Thoracic aorta (tissue), 2 donors: Measurements from ENCODE around the gene TEX30. TPM values are rescaled to one million over a fixed set of nuclear protein-coding genes. Genes with fewer than 3 reads are reported as not detected.
A peak's percentile ranks its signal among the peaks of the same experiment; 100 is the strongest.

ENCODE experiments used
- ATAC-seq: fragments of 150-250 bp; one replicate; pipeline ENCODE4 v1.8.0; 2017; ENCODE audit warnings: low read depth; ENCODE audit not compliant: insufficient number of reproducible peaks, low FRiP score
- DNase-seq: peaks from one replicate; pipeline ENCODE4 v3.0.0-alpha.2; 2020; ENCODE audit warnings: low spot score
- H3K27ac ChIP-seq, 2 donors: fragments of 200-600 bp; sonication (generic); 1 replicate in 1 of 2; 2 replicates in 1 of 2; pipeline ENCODE4 v1.5.1; 2016; ENCODE audit warnings: mild to moderate bottlenecking in 2 of 2, moderate library complexity in 2 of 2
- H3K27me3 ChIP-seq: fragments of 200-600 bp; sonication (generic); replicated peaks from 2 replicates; pipeline ENCODE4 v1.6.0; 2016; ENCODE audit warnings: mild to moderate bottlenecking; ENCODE audit not compliant: insufficient read depth
- H3K36me3 ChIP-seq: fragments of 200-600 bp; sonication (generic); one replicate; pipeline ENCODE4 v1.5.1; 2016
- H3K4me1 ChIP-seq, 2 donors: fragments of 200-600 bp; sonication (generic); 1 replicate in 1 of 2; 2 replicates in 1 of 2; pipeline versions ENCODE4 v1.5.1 to v1.6.0; 2016; ENCODE audit warnings: low read depth in 2 of 2, mild to moderate bottlenecking in 1 of 2; ENCODE audit not compliant: control insufficient read depth in 1 of 2
- H3K4me3 ChIP-seq: fragments of 200-600 bp; sonication (generic); 2 replicates; pipeline ENCODE4 v1.5.1; 2016; ENCODE audit warnings: mild to moderate bottlenecking
- H3K9me3 ChIP-seq: fragments of 200-600 bp; sonication (generic); 2 replicates; pipeline ENCODE4 v1.5.1; 2016
- total RNA-seq, 2 donors: library from RNA; depleted of rRNA; stranded (reverse); fragments of >200 nt; gene quantifications; one replicate each; pipeline versions ENCODE4 v1.1.0 to v1.2.3, GENCODE V29; 2016
- TF ChIP-seq, protein P1 (sequence below): fragments of 200-600 bp; sonication (generic); IDR thresholded peaks from one replicate; pipeline ENCODE4 v1.5.1; 2019; ENCODE audit warnings: antibody characterized with exemption

Gene TEX30
- total RNA-seq, 2 donors from 2014 or later = 2.8 to 8.0 TPM

DNA sequence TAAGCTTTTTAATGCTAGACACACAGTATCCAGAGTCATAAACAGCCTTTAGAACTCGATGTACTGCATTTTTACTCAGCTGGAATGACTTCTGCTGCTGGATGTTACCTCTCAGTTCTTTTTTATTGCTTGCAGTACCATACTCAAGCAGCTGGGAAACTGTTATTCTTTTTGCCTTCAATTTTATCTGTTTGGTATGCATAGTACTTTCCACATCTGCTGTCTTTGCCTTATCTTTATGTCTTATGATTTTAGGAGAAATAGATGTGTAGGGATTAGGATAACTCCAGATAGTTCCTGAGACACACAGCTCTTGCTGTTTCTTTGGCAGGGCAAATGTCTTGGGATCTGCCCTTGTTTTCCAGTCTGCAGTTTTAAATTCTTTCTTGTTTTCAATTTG is 31.5 kb downstream of the TEX30 start:
- H3K36me3 ChIP-seq = no peaks in the 10 kb centered on the region
- H3K4me3 ChIP-seq = no peak overlapping the region
- H3K27me3 ChIP-seq = no peaks in the 10 kb centered on the region
- peaks cover 3% of the 10 kb centered on the region for H3K9me3 ChIP-seq
- TF ChIP-seq, protein P1, sequence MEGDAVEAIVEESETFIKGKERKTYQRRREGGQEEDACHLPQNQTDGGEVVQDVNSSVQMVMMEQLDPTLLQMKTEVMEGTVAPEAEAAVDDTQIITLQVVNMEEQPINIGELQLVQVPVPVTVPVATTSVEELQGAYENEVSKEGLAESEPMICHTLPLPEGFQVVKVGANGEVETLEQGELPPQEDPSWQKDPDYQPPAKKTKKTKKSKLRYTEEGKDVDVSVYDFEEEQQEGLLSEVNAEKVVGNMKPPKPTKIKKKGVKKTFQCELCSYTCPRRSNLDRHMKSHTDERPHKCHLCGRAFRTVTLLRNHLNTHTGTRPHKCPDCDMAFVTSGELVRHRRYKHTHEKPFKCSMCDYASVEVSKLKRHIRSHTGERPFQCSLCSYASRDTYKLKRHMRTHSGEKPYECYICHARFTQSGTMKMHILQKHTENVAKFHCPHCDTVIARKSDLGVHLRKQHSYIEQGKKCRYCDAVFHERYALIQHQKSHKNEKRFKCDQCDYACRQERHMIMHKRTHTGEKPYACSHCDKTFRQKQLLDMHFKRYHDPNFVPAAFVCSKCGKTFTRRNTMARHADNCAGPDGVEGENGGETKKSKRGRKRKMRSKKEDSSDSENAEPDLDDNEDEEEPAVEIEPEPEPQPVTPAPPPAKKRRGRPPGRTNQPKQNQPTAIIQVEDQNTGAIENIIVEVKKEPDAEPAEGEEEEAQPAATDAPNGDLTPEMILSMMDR = no peak
- H3K4me1 ChIP-seq = no peaks in the 10 kb centered on the region
- H3K27ac ChIP-seq = no peak overlapping the region
- ATAC-seq (no peak), DNase-seq (no peak)

DNA sequence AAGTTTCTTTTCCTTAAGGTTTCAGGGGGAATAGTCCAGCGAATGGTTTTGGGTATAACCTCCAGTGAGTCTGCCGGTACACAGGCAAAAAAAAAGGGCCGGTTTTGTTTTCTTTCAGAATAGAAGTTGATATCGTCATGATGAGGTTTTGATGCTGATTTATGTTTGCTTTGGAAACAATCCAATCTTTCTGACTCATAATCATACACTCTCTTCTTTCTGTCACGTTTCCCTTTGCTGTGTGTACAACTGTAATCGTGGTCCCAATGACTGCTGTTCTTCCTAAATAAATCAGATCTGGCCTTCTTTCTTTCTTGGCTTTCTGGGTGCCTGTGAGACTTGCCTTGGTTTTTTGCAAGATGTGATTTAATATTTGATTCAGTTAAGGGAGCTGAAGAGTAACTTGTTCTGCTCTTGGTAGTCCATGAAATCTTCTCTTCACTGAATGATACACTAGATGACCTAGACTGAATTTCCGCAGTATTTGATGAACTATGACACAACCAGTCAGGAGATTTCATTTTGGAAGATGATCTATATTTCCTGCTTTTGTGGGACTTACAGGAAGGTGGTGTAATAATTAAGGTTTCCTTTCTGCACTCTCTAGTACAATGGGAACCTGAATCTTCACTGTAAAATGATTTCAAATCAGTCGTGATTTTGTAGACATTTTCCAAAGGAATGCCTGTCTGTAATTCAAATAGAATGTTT is 43.9 kb downstream of the TEX30 start:
- TF ChIP-seq, protein P1 = no peak
- Histone ChIP-seq H3K9me3 (no peaks in the 10 kb centered on the region), H3K27ac (no peak overlapping the region), H3K4me1 (peaks cover 0 to 5% of the 10 kb centered on the region in 2 donors), H3K27me3 (no peaks in the 10 kb centered on the region), H3K4me3 (no peak overlapping the region), H3K36me3 (no peaks in the 10 kb centered on the region)
- DNase-seq (no peak), ATAC-seq (no peak)

DNA sequence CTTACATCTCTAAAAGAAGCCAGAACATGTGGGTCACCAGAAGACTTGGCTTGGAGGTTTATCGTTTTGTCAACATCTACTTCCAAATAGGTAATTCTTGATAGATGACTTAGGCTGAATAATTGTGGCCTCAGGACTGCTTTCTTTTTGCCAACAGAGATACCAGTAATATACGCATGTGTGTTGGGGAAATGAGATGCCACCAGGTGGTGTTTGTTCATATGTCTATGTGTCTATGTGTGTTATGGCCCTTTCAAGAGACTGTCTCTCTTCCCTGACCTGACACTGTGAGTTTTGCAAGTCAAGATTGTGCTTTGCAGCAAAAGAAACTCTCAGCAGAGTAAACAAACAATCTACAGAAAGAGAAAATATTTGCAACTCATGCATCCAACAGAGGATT is 47.2 kb downstream of the TEX30 start:
- TF ChIP-seq, protein P1 = no peak
- no peak for ATAC-seq
- peaks cover 0 to 5% of the 10 kb centered on the region in 2 donors for H3K4me1 ChIP-seq

DNA sequence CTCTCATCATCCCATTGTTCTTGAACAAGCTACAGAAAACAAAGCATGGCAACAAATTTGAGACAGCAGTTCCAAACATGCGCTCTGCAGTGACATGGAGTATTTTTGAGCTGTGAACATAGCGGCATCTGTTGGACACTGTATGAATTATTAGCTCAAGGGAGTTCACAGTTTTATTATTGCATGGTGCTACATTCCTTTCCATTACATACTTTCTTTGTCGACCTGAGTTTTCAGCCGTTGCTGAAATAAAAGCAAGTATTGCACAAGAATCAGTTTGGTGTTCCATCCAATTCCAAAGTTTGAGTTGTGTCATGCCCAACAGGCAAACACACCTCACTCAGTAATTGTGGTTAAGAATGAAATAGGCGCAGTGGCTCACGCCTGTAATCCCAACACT is 48.7 kb downstream of the TEX30 start:
- no peak overlapping the region for H3K4me3 ChIP-seq
- no peaks in the 10 kb centered on the region for H3K9me3 ChIP-seq
- TF ChIP-seq, protein P1 = peak; percentile 17
- ATAC-seq (peak; percentile 69), DNase-seq (no peak)
- peaks cover 5% of the 10 kb centered on the region for H3K27me3 ChIP-seq
- H3K4me1 ChIP-seq = peaks cover 0 to 4% of the 10 kb centered on the region in 2 donors
- H3K36me3 ChIP-seq = no peaks in the 10 kb centered on the region
- no peak overlapping the region for H3K27ac ChIP-seq

More for the DNA sequence above, 47.2 kb downstream of the TEX30 start:
- no peaks in the 10 kb centered on the region for H3K36me3 ChIP-seq
- no peaks in the 10 kb centered on the region for H3K9me3 ChIP-seq
- no peak overlapping the region for H3K27ac ChIP-seq
- peaks cover 5% of the 10 kb centered on the region for H3K27me3 ChIP-seq
- no peak overlapping the region for H3K4me3 ChIP-seq
- DNase-seq = no peak

GRCh38 chr13:102721800-102722231 is 51.8 kb downstream of the TEX30 start:
- TF ChIP-seq, protein P1 = no peak
- Histone ChIP-seq H3K4me1 (no peaks in the 10 kb centered on the region), H3K27me3 (peaks cover 5% of the 10 kb centered on the region), H3K36me3 (no peaks in the 10 kb centered on the region), H3K9me3 (no peaks in the 10 kb centered on the region), H3K27ac (no peak overlapping the region), H3K4me3 (no peak overlapping the region)
- DNase-seq (no peak), ATAC-seq (no peak)
